Activated naive CD4-positive, alpha-beta T cell treated with anti-CD3 and anti-CD28 coated beads, Interleukin-2, amount 50 U/mL, for 24 hours (primary cell): Measurements from ENCODE around the gene PAN3.

ENCODE experiments used
- H3K27ac Mint-ChIP-seq: one replicate; pipeline ENCODE4 v1.8.0; 2021; ENCODE audit warnings: mild to moderate bottlenecking, mixed read lengths
- H3K27me3 Mint-ChIP-seq: one replicate; pipeline ENCODE4 v1.8.0; 2021; ENCODE audit warnings: mixed read lengths
- H3K36me3 Mint-ChIP-seq: one replicate; pipeline ENCODE4 v1.8.0; 2021; ENCODE audit warnings: mixed read lengths
- H3K4me1 Mint-ChIP-seq: one replicate; pipeline ENCODE4 v1.8.0; 2021; ENCODE audit warnings: mixed read lengths
- H3K4me3 Mint-ChIP-seq: one replicate; pipeline ENCODE4 v1.8.0; 2021; ENCODE audit warnings: mild to moderate bottlenecking, mixed read lengths
- H3K9me3 Mint-ChIP-seq: one replicate; pipeline ENCODE4 v1.8.0; 2021; ENCODE audit warnings: mixed read lengths

Gene PAN3

GRCh38 chr13:28325022-28325421, 186.7 kb downstream of the PAN3 start:
- H3K36me3 Mint-ChIP-seq: no peaks in the 10 kb centered on the region
- H3K4me1 Mint-ChIP-seq: peaks cover 3% of the 10 kb centered on the region
- no peak overlapping the region for H3K4me3 Mint-ChIP-seq
- H3K9me3 Mint-ChIP-seq: no peaks in the 10 kb centered on the region
- no peaks in the 10 kb centered on the region for H3K27me3 Mint-ChIP-seq
- H3K27ac Mint-ChIP-seq: no peak overlapping the region

- Mint-ChIP-seq H3K9me3 (no peaks in the 10 kb centered on the region), H3K4me1 (peaks cover 3% of the 10 kb centered on the region), H3K27ac (no peak overlapping the region), H3K4me3 (no peak overlapping the region), H3K27me3 (no peaks in the 10 kb centered on the region), H3K36me3 (no peaks in the 10 kb centered on the region)
Observed at GRCh38 chr13:28326056-28326455, 187.7 kb downstream of the PAN3 start.

GRCh38 chr13:28327373-28328270, 189.3 kb downstream of the PAN3 start:
- H3K36me3 Mint-ChIP-seq: no peaks in the 10 kb centered on the region
- no peaks in the 10 kb centered on the region for H3K9me3 Mint-ChIP-seq
- no peak overlapping the region for H3K4me3 Mint-ChIP-seq
- H3K4me1 Mint-ChIP-seq: peaks cover 3% of the 10 kb centered on the region
- no peak overlapping the region for H3K27ac Mint-ChIP-seq
- no peaks in the 10 kb centered on the region for H3K27me3 Mint-ChIP-seq

GRCh38 chr13:28328271-28328607, 189.9 kb downstream of the PAN3 start:
- Mint-ChIP-seq H3K4me1 (peaks cover 3% of the 10 kb centered on the region), H3K9me3 (no peaks in the 10 kb centered on the region), H3K4me3 (no peak overlapping the region), H3K27ac (no peak overlapping the region), H3K36me3 (no peaks in the 10 kb centered on the region), H3K27me3 (no peaks in the 10 kb centered on the region)

- Mint-ChIP-seq H3K27me3 (no peaks in the 10 kb centered on the region), H3K27ac (no peak overlapping the region), H3K9me3 (no peaks in the 10 kb centered on the region), H3K4me1 (no peaks in the 10 kb centered on the region), H3K36me3 (no peaks in the 10 kb centered on the region), H3K4me3 (no peak overlapping the region)
Observed at GRCh38 chr13:28329395-28330158, 191.2 kb downstream of the PAN3 start.

- H3K27me3 Mint-ChIP-seq: no peaks in the 10 kb centered on the region
- no peaks in the 10 kb centered on the region for H3K36me3 Mint-ChIP-seq
- no peak overlapping the region for H3K27ac Mint-ChIP-seq
- no peaks in the 10 kb centered on the region for H3K4me1 Mint-ChIP-seq
- no peak overlapping the region for H3K4me3 Mint-ChIP-seq
- no peaks in the 10 kb centered on the region for H3K9me3 Mint-ChIP-seq
Observed at GRCh38 chr13:28333204-28333881, 195.0 kb downstream of the PAN3 start.

- Mint-ChIP-seq H3K9me3 (no peaks in the 10 kb centered on the region), H3K27me3 (no peaks in the 10 kb centered on the region), H3K4me3 (no peak overlapping the region), H3K36me3 (no peaks in the 10 kb centered on the region), H3K27ac (no peak overlapping the region), H3K4me1 (peaks cover 3% of the 10 kb centered on the region)
Observed at GRCh38 chr13:28336193-28336657, 197.9 kb downstream of the PAN3 start.

- Mint-ChIP-seq H3K27ac (no peak overlapping the region), H3K4me3 (no peak overlapping the region), H3K27me3 (no peaks in the 10 kb centered on the region), H3K36me3 (no peaks in the 10 kb centered on the region), H3K4me1 (peaks cover 7% of the 10 kb centered on the region), H3K9me3 (no peaks in the 10 kb centered on the region)
Observed at GRCh38 chr13:28337166-28338005, 199.0 kb downstream of the PAN3 start.

GRCh38 chr13:28338006-28338574, 199.7 kb downstream of the PAN3 start:
- H3K4me3 Mint-ChIP-seq: no peak overlapping the region
- H3K27ac Mint-ChIP-seq: no peak overlapping the region
- H3K36me3 Mint-ChIP-seq: no peaks in the 10 kb centered on the region
- H3K27me3 Mint-ChIP-seq: no peaks in the 10 kb centered on the region
- H3K9me3 Mint-ChIP-seq: no peaks in the 10 kb centered on the region
- H3K4me1 Mint-ChIP-seq: peaks cover 8% of the 10 kb centered on the region

- Mint-ChIP-seq H3K27me3 (no peaks in the 10 kb centered on the region), H3K36me3 (no peaks in the 10 kb centered on the region), H3K9me3 (no peaks in the 10 kb centered on the region), H3K4me1 (peaks cover 8% of the 10 kb centered on the region), H3K4me3 (no peak overlapping the region), H3K27ac (no peak overlapping the region)
Observed at GRCh38 chr13:28338742-28339141, 200.4 kb downstream of the PAN3 start.

GRCh38 chr13:28339419-28339818, 201.1 kb downstream of the PAN3 start:
- Mint-ChIP-seq H3K9me3 (no peaks in the 10 kb centered on the region), H3K36me3 (no peaks in the 10 kb centered on the region), H3K4me3 (no peak overlapping the region), H3K27ac (no peak overlapping the region), H3K4me1 (peaks cover 8% of the 10 kb centered on the region), H3K27me3 (no peaks in the 10 kb centered on the region)

- Mint-ChIP-seq H3K36me3 (no peaks in the 10 kb centered on the region), H3K27me3 (no peaks in the 10 kb centered on the region), H3K4me1 (peaks cover 8% of the 10 kb centered on the region), H3K4me3 (no peak overlapping the region), H3K9me3 (no peaks in the 10 kb centered on the region), H3K27ac (no peak overlapping the region)
Observed at GRCh38 chr13:28340272-28340793, 202.0 kb downstream of the PAN3 start.

- H3K27me3 Mint-ChIP-seq: no peaks in the 10 kb centered on the region
- no peak overlapping the region for H3K4me3 Mint-ChIP-seq
- no peaks in the 10 kb centered on the region for H3K36me3 Mint-ChIP-seq
- H3K9me3 Mint-ChIP-seq: no peaks in the 10 kb centered on the region
- H3K27ac Mint-ChIP-seq: no peak overlapping the region
- H3K4me1 Mint-ChIP-seq: peaks cover 8% of the 10 kb centered on the region
Observed at GRCh38 chr13:28342251-28342650, 203.9 kb downstream of the PAN3 start.

- Mint-ChIP-seq H3K27ac (no peak overlapping the region), H3K4me3 (no peak overlapping the region), H3K36me3 (no peaks in the 10 kb centered on the region), H3K4me1 (peaks cover 19% of the 10 kb centered on the region), H3K27me3 (no peaks in the 10 kb centered on the region), H3K9me3 (no peaks in the 10 kb centered on the region)
Observed at GRCh38 chr13:28344163-28344562, 205.8 kb downstream of the PAN3 start.
